SK-N-SH treated with all-trans-retinoic acid at 6 μM for 48 hours (cell line): ENCODE measurements around the gene DESI1.
"Not testable (repeated sequence)": the region's sequence is repeated elsewhere in the genome, so short reads cannot be mapped to it uniquely, and the experiment has no call there.

Experiments used
- ATAC-seq: fragments of 200-7000 bp; cut with Tn5 transposase; 3 replicates; pipeline ENCODE4 v1.9.1; 2020; ENCODE audit warnings: mild to moderate bottlenecking, moderate library complexity
- CREB5 ChIP-seq: fragments of 250-450 bp; sonication (Bioruptor Pico); IDR thresholded peaks from 2 replicates; pipeline ENCODE4 v1.5.1; 2020; ENCODE audit warnings: low read depth, mild to moderate bottlenecking, moderate library complexity
- CSDC2 ChIP-seq: fragments of 250-450 bp; sonication (Bioruptor Pico); IDR thresholded peaks from 2 replicates; pipeline ENCODE4 v1.5.0; 2020; ENCODE audit warnings: mild to moderate bottlenecking, moderate library complexity
- CSRNP3 ChIP-seq: fragments of 250-450 bp; sonication (Bioruptor Pico); IDR thresholded peaks from 2 replicates; pipeline ENCODE4 v1.5.1; 2021; ENCODE audit warnings: mild to moderate bottlenecking, moderate library complexity
- GLIS3 ChIP-seq: fragments of 250-450 bp; sonication (Bioruptor Pico); IDR thresholded peaks from 2 replicates; pipeline ENCODE4 v1.5.0; 2020; ENCODE audit warnings: mild to moderate bottlenecking, moderate library complexity
- ISL1 ChIP-seq: fragments of 250-450 bp; sonication (Bioruptor Pico); IDR thresholded peaks from 2 replicates; pipeline ENCODE4 v2.1.2; 2022; ENCODE audit warnings: mild to moderate bottlenecking, moderate library complexity
- OSR1 ChIP-seq: fragments of 250-450 bp; sonication (Bioruptor Pico); IDR thresholded peaks from 2 replicates; pipeline ENCODE4 v1.8.0; 2022; ENCODE audit warnings: moderate library complexity, mild to moderate bottlenecking, inconsistent platforms
- PATZ1 ChIP-seq: fragments of 250-450 bp; sonication (Bioruptor Pico); IDR thresholded peaks from 2 replicates; pipeline ENCODE4 v1.8.0; 2020; ENCODE audit warnings: mild to moderate bottlenecking, moderate library complexity, borderline replicate concordance
- POU6F1 ChIP-seq: fragments of 250-450 bp; sonication (Bioruptor Pico); IDR thresholded peaks from 2 replicates; pipeline ENCODE4 v1.8.0; 2021; ENCODE audit warnings: low read depth, mild to moderate bottlenecking, moderate library complexity, borderline replicate concordance
- PPARA ChIP-seq: fragments of 250-450 bp; sonication (Bioruptor Pico); IDR thresholded peaks from 2 replicates; pipeline ENCODE4 v1.5.0; 2020; ENCODE audit warnings: mild to moderate bottlenecking, borderline replicate concordance
- RARB ChIP-seq: fragments of 250-450 bp; sonication (Bioruptor Pico); IDR thresholded peaks from 2 replicates; pipeline ENCODE4 v1.8.0; 2021; ENCODE audit warnings: mild to moderate bottlenecking, moderate library complexity
- SNAI2 ChIP-seq: fragments of 250-450 bp; sonication (Bioruptor Pico); IDR thresholded peaks from 2 replicates; pipeline ENCODE4 v1.5.0; 2020; ENCODE audit warnings: mild to moderate bottlenecking, moderate library complexity
- TCF4 ChIP-seq: fragments of 250-450 bp; sonication (Bioruptor Pico); IDR thresholded peaks from 2 replicates; pipeline ENCODE4 v1.8.0; 2021; ENCODE audit warnings: mild to moderate bottlenecking, moderate library complexity, borderline replicate concordance
- TSHZ2 ChIP-seq: fragments of 250-450 bp; sonication (Bioruptor Pico); IDR thresholded peaks from 2 replicates; pipeline ENCODE4 v1.5.0; 2020; ENCODE audit warnings: mild to moderate bottlenecking, moderate library complexity
- ZC3H10 ChIP-seq: fragments of 250-450 bp; sonication (Bioruptor Pico); IDR thresholded peaks from 2 replicates; pipeline ENCODE4 v1.5.1; 2021; ENCODE audit warnings: mild to moderate bottlenecking, moderate library complexity
- ZFP3 ChIP-seq: fragments of 250-450 bp; sonication (Bioruptor Pico); IDR thresholded peaks from 2 replicates; pipeline ENCODE4 v1.5.0; 2020; ENCODE audit warnings: mild to moderate bottlenecking, moderate library complexity
- ZFP30 ChIP-seq: fragments of 450-650 bp; formaldehyde crosslinking; IDR thresholded peaks from 2 replicates; pipeline ENCODE4 v1.5.0; 2022; ENCODE audit warnings: mild to moderate bottlenecking, moderate library complexity
- ZNF565 ChIP-seq: fragments of 450-650 bp; formaldehyde crosslinking; conservative IDR thresholded peaks from 2 replicates; pipeline ENCODE4 v1.5.0; 2020; ENCODE audit warnings: low read depth, mild to moderate bottlenecking, moderate library complexity
- ZNF8 ChIP-seq: fragments of 450-650 bp; formaldehyde crosslinking; IDR thresholded peaks from 2 replicates; pipeline ENCODE4 v1.5.0; 2020; ENCODE audit warnings: mild to moderate bottlenecking, moderate library complexity

DESI1 gene

GRCh38 chr22:41573677-41574076 lies 47.2 kb downstream of the DESI1 start (continued):
- TF ChIP-seq PATZ1 (CRISPR knock-in tag) (no peak), ZFP3 (no peak), TCF4 (no peak), CSRNP3 (CRISPR knock-in tag) (no peak), GLIS3 (no peak), ZC3H10 (CRISPR knock-in tag) (no peak), ISL1 (no peak), ZNF8 (CRISPR knock-in tag) (no peak), ZFP30 (CRISPR knock-in tag) (no peak)

- ATAC-seq, result not testable (repeated sequence)
Observed at GRCh38 chr22:41572305-41572704, 48.5 kb downstream of the DESI1 start.

GRCh38 chr22:41571786-41572185 lies 49.1 kb downstream of the DESI1 start:
- no peak for ATAC-seq
- no peak for TF ChIP-seq ISL1
- no peak for TF ChIP-seq PPARA (CRISPR knock-in tag)
- no peak for TF ChIP-seq CREB5 (CRISPR knock-in tag)
- TF ChIP-seq ZNF565 (CRISPR knock-in tag), result no peak

- TF ChIP-seq ZNF8 (CRISPR knock-in tag) (no peak), RARB (CRISPR knock-in tag) (no peak), CSDC2 (CRISPR knock-in tag) (no peak), ZFP3 (no peak), GLIS3 (no peak), OSR1 (CRISPR knock-in tag) (no peak), CREB5 (CRISPR knock-in tag) (no peak), SNAI2 (CRISPR knock-in tag) (no peak), ISL1 (no peak), CSRNP3 (CRISPR knock-in tag) (no peak), PATZ1 (CRISPR knock-in tag) (no peak), TSHZ2 (no peak), ZFP30 (CRISPR knock-in tag) (no peak), POU6F1 (CRISPR knock-in tag) (no peak)
- no peak for ATAC-seq
Observed at GRCh38 chr22:41570221-41570620, 50.6 kb downstream of the DESI1 start.
